Left forelimb (tissue), 1 donor: Measurements from ENCODE around the gene KMT5C.

ENCODE experiments used
- DNase-seq: peaks from one replicate; pipeline ENCODE4 v3.0.0-alpha.2; 2018; ENCODE audit warnings: low spot score

KMT5C gene

GRCh38 chr19:55339105-55339888 is at the start of gene KMT5C:
TSS of gene KMT5C (plus strand) at chr19:55339876. CDS start at chr19:55341937, 2,061 bp downstream.
- DNase-seq: peak; percentile 100

- no peak for DNase-seq
Observed at GRCh38 chr19:55297267-55297666, 42.4 kb upstream of the KMT5C start.

GRCh38 chr19:55299991-55300390 is 39.7 kb upstream of the KMT5C start:
- DNase-seq: no peak

- no peak for DNase-seq
Observed at GRCh38 chr19:55300886-55301458, 38.7 kb upstream of the KMT5C start.

- peak; percentile 92 for DNase-seq
Observed at GRCh38 chr19:55301459-55302317, 38.0 kb upstream of the KMT5C start.

- no peak for DNase-seq
Observed at GRCh38 chr19:55302318-55302703, 37.4 kb upstream of the KMT5C start.

- DNase-seq: no peak
Observed at GRCh38 chr19:55303477-55303876, 36.2 kb upstream of the KMT5C start.

GRCh38 chr19:55304279-55304978 is 35.2 kb upstream of the KMT5C start:
- DNase-seq: no peak

- no peak for DNase-seq
Observed at GRCh38 chr19:55304980-55305379, 34.7 kb upstream of the KMT5C start.

GRCh38 chr19:55305491-55305890 is 34.2 kb upstream of the KMT5C start:
- DNase-seq: no peak

- no peak for DNase-seq
Observed at GRCh38 chr19:55305983-55306562, 33.6 kb upstream of the KMT5C start.

GRCh38 chr19:55306712-55307111 is 33.0 kb upstream of the KMT5C start:
- DNase-seq: no peak

- DNase-seq: no peak
Observed at GRCh38 chr19:55308281-55308680, 31.4 kb upstream of the KMT5C start.

GRCh38 chr19:55309448-55309847 is 30.2 kb upstream of the KMT5C start:
- no peak for DNase-seq

- DNase-seq: no peak
Observed at GRCh38 chr19:55310498-55310897, 29.2 kb upstream of the KMT5C start.

- no peak for DNase-seq
Observed at GRCh38 chr19:55311397-55311796, 28.3 kb upstream of the KMT5C start.

- no peak for DNase-seq
Observed at GRCh38 chr19:55311797-55312196, 27.9 kb upstream of the KMT5C start.

GRCh38 chr19:55312621-55313512 is 26.8 kb upstream of the KMT5C start:
- DNase-seq: no peak

GRCh38 chr19:55314396-55314795 is 25.3 kb upstream of the KMT5C start:
- no peak for DNase-seq

GRCh38 chr19:55315956-55316525 is 23.6 kb upstream of the KMT5C start:
- no peak for DNase-seq
